ENCODE results near the gene ITIH4.

GRCh38 chr3:52870471-52870870 is 40.0 kb upstream of the ITIH4 start:
- TF ChIP-seq CTCF (conservative IDR thresholded peaks at IDR 0.05; ENCODE audit: low read length): no peak
- no peak for TF ChIP-seq EZH2phosphoT487 (IDR thresholded peaks at IDR 0.05; ENCODE audit: borderline replicate concordance)
